ENCODE results near the gene KLHDC8A.
"Not testable (repeated sequence)": the region's sequence is repeated elsewhere in the genome, so short reads cannot be mapped to it uniquely, and the experiment has no call there.

The KLHDC8A gene, protein sequence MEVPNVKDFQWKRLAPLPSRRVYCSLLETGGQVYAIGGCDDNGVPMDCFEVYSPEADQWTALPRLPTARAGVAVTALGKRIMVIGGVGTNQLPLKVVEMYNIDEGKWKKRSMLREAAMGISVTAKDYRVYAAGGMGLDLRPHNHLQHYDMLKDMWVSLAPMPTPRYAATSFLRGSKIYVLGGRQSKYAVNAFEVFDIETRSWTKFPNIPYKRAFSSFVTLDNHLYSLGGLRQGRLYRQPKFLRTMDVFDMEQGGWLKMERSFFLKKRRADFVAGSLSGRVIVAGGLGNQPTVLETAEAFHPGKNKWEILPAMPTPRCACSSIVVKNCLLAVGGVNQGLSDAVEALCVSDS

GRCh38 chr1:205356440-205357139, at the start of gene KLHDC8A:
TSS of gene KLHDC8A (minus strand) at chr1:205356922. CDS start at chr1:205343604, 13,318 bp downstream.
- peak; percentile 76 for DNase-seq

GRCh38 chr1:205406252-205406651, 49.5 kb upstream of the KLHDC8A start:
- DNase-seq, result not testable (repeated sequence)

GRCh38 chr1:205404484-205404883, 47.8 kb upstream of the KLHDC8A start:
- not testable (repeated sequence) for DNase-seq

DNA sequence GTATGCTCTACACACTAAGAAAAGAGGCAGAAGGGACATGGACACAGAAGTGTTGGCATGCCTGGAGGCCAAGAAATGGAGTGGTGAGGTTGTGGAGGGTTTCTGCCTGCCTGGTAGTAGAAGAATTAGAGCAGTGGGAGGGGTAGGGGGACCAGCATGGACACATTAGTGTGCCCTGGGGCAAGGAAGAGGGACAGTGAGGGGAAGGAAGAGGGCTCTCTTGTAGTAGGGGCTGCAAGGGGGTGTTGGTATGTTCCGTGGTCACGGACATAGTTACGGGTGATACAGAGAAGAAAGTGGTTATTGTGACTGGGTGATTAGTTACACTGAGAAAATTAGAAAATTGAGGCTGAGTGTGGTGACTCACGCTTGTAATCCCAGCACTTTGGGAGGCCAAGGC, 41.9 kb upstream of the KLHDC8A start:
- no peak for DNase-seq

- DNase-seq, result peak; percentile 67
These were observed 40.4 kb upstream of the KLHDC8A start for GRCh38 chr1:205396967-205397616.

DNA sequence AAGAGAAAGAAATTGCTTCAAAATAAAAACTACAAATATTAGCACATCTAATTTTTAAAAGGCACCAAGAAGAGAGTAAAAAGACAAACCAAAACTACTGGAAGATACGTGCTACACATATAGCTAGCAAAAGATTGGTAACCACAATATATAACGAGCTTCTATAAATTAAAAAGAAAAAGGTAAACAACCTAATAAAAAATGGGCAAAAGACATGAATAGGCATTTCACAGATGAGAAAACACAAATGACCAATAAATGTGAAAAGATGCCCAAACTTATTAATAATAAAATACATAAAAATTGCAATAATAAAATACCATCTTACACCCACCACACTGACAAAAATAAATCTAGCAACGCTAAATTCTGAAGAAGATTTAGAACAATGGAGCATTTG, 38.9 kb upstream of the KLHDC8A start:
- DNase-seq, result no peak

DNA sequence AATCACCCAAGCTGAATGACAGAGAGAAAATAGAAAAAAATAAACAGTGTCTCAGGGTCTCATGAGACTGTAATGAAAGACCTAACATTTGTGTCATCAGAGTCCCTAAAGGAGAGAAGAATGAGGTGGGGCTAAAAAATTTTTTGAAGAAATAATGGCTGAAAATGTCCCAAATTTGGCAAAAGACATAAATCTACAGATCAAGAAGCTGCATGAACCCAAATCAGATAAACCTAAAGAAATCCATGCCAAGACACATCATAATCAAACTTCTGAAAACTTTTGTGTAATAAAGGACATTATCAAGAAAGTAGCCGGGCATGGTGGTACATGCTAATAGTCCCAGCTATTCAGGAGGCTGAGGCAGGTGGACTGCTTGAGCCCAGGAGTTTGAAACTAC, 35.9 kb upstream of the KLHDC8A start:
- no peak for DNase-seq

GRCh38 chr1:205391386-205391785, 34.7 kb upstream of the KLHDC8A start:
- DNase-seq, result no peak

- DNase-seq, result no peak
These were observed 31.1 kb upstream of the KLHDC8A start for GRCh38 chr1:205387845-205388244.

GRCh38 chr1:205382990-205383389, 26.3 kb upstream of the KLHDC8A start:
- DNase-seq, result not testable (repeated sequence)

GRCh38 chr1:205382561-205382960, 25.8 kb upstream of the KLHDC8A start:
- no peak for DNase-seq

GRCh38 chr1:205381305-205381704, 24.6 kb upstream of the KLHDC8A start:
- DNase-seq, result no peak

GRCh38 chr1:205380882-205381281, 24.2 kb upstream of the KLHDC8A start:
- no peak for DNase-seq

- no peak for DNase-seq
These were observed 22.3 kb upstream of the KLHDC8A start for GRCh38 chr1:205379056-205379455.

GRCh38 chr1:205377355-205377754, 20.6 kb upstream of the KLHDC8A start:
- no peak for DNase-seq

GRCh38 chr1:205376739-205377138, 20.0 kb upstream of the KLHDC8A start:
- DNase-seq, result no peak

- peak; percentile 56 for DNase-seq
These were observed 19.3 kb upstream of the KLHDC8A start for GRCh38 chr1:205375835-205376545.

DNA sequence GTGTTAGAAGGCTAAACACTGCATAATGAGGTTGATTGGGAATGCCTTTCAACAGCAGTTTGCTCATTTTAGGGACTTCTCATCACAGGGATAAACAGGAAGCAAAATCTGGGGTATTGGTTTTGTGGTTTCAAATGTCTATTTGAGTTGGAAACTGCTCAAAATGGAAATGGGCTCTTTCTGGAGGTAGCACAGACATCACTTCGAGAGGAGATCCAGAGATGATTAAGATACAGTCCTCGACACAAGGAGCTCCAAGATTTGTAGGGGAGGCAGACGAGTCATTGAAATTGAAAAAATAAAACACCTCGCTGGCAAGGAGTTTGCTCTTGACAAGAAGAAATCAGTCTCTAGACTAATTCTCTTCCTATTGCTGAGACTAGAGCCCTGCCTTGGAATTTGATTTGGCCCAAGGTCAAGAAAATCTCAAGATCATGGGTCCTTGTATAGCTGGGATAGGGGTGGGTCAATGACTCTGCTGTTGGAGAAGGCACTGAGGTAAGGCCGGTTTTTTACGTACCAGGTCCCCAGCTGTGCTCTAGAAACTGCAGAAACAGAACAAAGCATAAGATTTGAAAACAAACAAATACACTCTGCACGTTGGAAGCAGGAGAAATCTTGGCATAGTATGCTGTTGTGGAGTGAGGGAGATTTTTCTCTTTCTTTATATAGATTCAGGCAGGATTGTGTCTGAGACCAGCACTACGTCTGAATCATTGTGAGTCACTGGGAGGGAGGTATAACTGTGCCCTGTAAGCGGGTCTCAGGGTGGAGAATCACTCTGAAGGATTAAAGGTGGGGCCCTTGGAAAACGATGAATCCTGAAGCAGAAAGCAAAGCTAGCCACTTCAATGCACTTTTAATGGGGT, 17.7 kb upstream of the KLHDC8A start:
- no peak for DNase-seq

DNA sequence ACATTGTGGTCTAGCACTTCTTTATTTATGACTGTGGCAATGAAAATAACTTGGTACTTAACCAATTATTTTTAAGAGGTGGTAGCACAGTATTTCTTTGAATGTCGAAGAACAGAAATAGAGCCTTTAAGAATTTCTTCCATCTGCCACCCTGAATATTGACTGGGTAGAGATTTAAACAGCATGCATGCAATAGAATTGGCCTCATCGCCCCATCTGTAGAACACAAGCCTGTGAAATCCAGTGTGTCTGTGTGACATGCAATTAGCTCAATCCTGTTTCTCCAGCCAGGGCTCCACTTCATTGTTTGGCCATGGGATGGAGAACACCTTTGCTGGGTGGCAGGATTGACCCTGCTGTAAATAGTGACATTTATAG, 17.1 kb upstream of the KLHDC8A start:
- peak; percentile 31 for DNase-seq

- no peak for DNase-seq
These were observed 16.5 kb upstream of the KLHDC8A start for GRCh38 chr1:205373022-205373797.

Data from NCI-H1092 (cell line).